ENCODE measurements around the gene DTNB.
A peak's percentile ranks its signal among the peaks of the same experiment; 100 is the strongest.

Gene DTNB

GRCh38 chr2:25335971-25336370 lies 337.4 kb downstream of the DTNB start:
- no peak for DNase-seq

- no peak for DNase-seq
Measured at GRCh38 chr2:25335204-25335603, 338.2 kb downstream of the DTNB start.

- DNase-seq, result no peak
Measured at GRCh38 chr2:25334482-25334881, 338.9 kb downstream of the DTNB start.

- DNase-seq, result no peak
Measured at GRCh38 chr2:25333981-25334380, 339.4 kb downstream of the DTNB start.

- no peak for DNase-seq
Measured at GRCh38 chr2:25332571-25332970, 340.8 kb downstream of the DTNB start.

GRCh38 chr2:25331686-25332365 lies 341.6 kb downstream of the DTNB start:
- peak; percentile 22 for DNase-seq

GRCh38 chr2:25330937-25331336 lies 342.4 kb downstream of the DTNB start:
- DNase-seq, result no peak

GRCh38 chr2:25330273-25330672 lies 343.1 kb downstream of the DTNB start:
- peak; percentile 18 for DNase-seq

- peak; percentile 18 for DNase-seq
Measured at GRCh38 chr2:25328152-25329085, 345.0 kb downstream of the DTNB start.
